NCI-H128 (cell line): ENCODE data around the gene NTNG1.
"Not testable (repeated sequence)": the region's sequence is repeated elsewhere in the genome, so short reads cannot be mapped to it uniquely, and the experiment has no call there.

Experiments
- DNase-seq: peaks from one replicate; lab custom pipeline; 2025; ENCODE audit not compliant: unreplicated experiment; lab: John Stamatoyannopoulos, UW

NTNG1 gene

DNA sequence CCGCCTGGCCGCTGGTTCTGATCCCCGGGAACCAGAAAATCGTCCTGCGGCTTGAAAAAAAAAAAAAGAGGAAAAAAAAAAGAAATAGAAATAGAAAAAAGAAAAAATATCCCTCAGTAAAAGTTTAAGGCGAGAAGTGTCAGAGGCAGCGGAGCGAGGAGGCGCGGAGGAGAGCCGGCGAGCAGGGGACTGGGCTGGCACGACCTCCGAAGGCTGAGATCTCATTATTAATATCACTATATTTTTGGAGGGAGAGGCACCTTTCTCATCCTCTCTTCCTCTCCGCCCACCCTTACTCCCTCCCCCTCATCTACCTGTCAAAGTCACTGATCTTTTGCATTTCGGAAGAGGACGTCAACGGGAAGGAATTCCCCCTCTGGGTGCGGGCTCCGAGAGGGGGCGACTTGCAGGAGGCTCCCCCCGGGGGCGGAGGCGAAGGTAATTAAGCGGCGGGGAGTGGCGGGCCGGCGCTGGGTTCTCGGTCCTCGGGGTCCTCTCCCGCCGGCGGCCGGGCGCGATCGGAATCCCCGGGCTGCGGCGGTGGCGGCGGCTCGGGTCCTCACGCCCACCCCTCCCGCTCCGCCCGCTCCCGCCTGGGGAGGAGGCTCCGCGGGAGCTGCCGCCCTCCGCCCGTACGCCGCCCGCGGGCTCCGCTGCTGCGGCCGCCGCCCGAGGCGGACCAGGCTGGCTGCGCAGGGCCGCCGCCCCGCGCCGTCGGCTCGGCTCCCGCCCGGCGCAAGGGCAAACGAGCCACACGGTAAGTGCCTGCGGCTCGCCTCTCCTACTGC is at the start of gene NTNG1:
TSS of gene NTNG1 (plus strand) at position 337 of the 788 bp plus-strand sequence.
- no peak for DNase-seq

GRCh38 chr1:107091418-107091817 is 49.4 kb upstream of the NTNG1 start:
- no peak for DNase-seq

DNA sequence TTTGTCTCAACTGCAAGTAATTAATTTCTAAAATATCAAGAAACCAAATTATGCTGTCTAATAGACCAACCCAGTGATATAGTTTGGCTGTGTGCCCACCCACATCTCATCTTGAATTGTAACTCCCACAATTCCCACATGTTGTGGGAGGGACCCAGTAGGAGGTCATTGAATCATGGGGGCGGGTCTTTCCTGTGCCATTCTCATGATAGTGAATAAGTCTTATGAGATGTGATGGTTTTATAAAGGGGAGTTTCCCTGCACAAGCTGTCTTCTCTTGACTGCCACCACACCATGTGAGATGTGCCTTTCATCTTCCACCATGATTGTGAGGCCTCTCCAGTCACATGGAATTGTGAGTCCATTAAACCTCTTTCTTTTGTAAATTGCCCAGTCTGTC is 47.4 kb upstream of the NTNG1 start:
- DNase-seq = not testable (repeated sequence)

DNA sequence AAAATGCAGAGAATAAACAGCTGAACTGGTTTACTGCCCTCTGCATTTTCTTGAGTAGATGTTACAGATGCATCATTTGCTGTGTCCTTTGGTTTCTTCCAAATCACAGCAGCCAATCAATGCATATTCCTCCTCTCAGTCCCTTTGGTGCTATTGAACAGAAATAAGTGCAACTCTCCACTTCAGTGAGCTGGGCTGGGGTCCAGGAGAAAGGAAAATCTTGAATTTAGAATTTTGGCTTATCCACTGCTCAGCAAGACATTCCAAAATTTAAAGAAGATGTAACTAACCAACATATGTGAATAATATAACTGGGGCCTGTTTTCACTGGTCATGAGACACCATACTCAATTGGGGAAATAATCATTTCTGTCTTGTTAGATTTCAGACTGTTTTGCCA is 45.2 kb upstream of the NTNG1 start:
- no peak for DNase-seq

DNA sequence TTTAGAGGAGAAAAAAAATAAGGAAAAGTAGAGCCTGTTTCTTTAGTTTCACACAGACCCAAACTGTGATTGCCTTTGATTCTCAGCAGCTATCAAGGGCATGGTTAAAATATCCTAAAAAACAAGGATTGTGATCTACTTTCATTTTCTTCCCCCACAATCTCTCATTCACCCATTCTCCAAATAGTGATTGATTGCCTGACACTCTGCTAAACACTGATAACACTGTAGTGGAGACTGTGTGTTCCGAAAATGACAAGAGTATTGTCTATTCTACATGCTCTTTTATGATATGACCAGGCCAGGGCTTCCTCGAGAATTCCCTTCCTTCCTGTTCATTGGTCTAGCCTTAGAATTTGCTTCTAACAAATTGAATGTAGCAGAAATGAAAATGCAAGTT is 44.1 kb upstream of the NTNG1 start:
- DNase-seq = no peak

GRCh38 chr1:107098961-107099360 is 41.9 kb upstream of the NTNG1 start:
- DNase-seq = no peak

GRCh38 chr1:107100331-107100984 is 40.4 kb upstream of the NTNG1 start:
- DNase-seq = no peak

- no peak for DNase-seq
Observed at GRCh38 chr1:107105914-107106313, 34.9 kb upstream of the NTNG1 start.

- no peak for DNase-seq
Observed at GRCh38 chr1:107110326-107110725, 30.5 kb upstream of the NTNG1 start.

GRCh38 chr1:107116306-107116790 is 24.5 kb upstream of the NTNG1 start:
- DNase-seq = no peak

GRCh38 chr1:107122225-107122624 is 18.6 kb upstream of the NTNG1 start:
- no peak for DNase-seq

DNA sequence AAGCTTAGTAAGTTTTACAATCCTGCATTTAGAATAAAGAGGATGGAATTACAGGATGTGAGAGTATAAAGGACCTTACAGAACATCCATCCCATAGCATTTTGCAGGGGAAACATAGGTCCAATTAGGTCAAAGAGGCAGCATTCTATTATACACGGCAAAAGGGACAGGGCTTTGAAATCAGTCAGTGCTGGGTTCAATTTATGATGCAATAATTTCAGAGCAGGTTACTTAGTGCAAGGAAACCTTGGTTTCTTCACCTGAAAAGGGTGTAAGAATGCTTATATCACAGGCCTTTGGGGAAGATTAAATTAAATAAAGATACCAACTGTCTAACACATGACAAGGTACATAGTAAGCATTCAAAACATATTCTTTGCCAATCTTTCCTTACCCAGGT is 17.1 kb upstream of the NTNG1 start:
- no peak for DNase-seq

GRCh38 chr1:107124694-107125093 is 16.1 kb upstream of the NTNG1 start:
- no peak for DNase-seq

DNA sequence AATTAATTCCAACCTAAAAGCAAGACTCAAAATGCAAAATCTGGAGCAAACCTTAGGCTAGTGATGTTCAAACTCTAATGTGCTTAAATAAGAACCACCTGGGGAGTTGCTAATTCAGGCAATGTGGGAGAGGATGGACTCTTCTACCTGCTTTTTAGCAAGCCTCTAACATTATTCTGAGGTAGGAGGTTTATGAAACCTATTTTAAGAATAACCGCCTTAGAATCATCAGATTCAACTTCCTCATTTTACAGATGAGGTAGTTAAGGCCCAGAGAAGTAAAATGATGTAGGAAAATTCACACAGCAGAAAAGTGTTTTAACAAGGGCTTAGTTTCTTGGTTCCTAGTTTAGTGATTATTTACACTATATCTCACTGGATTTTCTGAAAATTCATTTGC is 8.6 kb upstream of the NTNG1 start:
- no peak for DNase-seq

- DNase-seq = no peak
Observed at GRCh38 chr1:107132780-107133179, 8.1 kb upstream of the NTNG1 start.

DNA sequence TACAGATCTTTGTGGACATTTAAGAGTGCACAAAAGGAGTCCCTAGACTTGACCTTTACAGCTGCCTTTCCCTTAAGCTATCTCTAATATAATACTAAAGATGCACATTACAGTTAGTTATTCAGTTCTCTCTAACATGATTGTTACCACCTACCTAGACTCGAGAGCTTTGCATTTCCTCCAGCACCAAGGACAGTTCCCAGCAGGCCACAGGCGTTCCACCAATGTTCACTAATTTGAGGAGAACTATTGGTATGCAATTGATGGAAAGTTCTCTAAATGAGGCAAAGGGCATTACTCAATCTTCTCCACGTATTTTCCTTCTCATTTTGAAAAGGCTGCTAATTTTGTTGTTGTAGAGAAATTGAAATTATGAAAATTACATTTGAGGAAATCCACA is 5.4 kb upstream of the NTNG1 start:
- no peak for DNase-seq

GRCh38 chr1:107138166-107138565 is 2.7 kb upstream of the NTNG1 start:
- no peak for DNase-seq

- DNase-seq = no peak
Observed at GRCh38 chr1:107138767-107139445, 1.9 kb upstream of the NTNG1 start.

DNA sequence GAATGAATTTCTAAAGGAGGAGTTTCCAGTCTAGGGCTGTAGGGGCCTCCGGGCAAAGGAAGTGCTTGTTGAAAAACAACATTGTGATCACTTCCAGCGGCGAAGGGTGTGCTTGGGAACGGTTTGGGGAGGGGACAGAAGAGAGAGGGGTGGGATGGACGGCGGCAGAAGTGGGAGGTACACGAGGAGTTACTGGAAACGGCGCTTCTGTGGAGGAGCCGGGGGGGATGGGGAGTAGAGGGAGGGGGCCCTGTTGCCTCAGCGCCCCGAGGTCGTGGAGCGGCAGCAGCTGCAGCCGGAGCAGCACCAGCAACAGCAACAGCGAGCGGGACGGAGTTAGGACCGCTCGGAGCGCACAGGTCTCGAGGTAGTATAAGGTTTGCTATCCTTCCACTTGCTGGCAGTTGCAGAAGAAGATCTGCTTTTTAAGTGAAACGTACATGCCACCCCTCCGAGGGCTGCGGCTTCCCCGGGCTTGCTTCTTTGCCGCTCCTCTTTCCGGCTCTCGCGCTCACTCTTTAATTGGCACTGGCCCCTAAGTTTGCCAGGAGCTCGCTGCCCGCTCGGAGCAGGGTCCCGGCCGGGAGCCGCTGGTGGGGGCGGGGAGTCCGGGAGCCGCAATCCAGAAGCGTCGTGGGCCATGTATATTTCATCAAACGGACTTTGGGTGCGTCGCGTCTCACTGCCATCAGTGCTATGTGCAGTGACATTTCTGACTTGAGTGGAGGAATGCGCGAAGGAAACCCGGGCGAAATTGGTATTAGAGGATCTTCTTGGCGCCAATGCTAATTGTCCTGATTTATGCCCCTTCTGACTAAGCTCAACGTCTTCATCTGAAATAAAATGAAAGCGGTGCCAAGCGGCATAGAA is 771 bp upstream of the NTNG1 start:
- no peak for DNase-seq

- DNase-seq = no peak
Observed at GRCh38 chr1:107141491-107142126, 770 bp downstream of the NTNG1 start.
